Jurkat, Clone E6-1 (cell line): ENCODE measurements around the gene FTCD.
A peak's percentile ranks its signal among the peaks of the same experiment; 100 is the strongest.

Experiments
- DNase-seq: peaks from one replicate; pipeline ENCODE4 v3.0.0-alpha.2; 2011; ENCODE audit warnings: low read depth, low spot score
- H3K4me3 ChIP-seq: 2 replicates; pipeline ENCODE4 v1.5.1; 2011; ENCODE audit warnings: mild to moderate bottlenecking, low read length, control low read depth, moderate library complexity

The FTCD gene

GRCh38 chr21:46100426-46100825 lies 55.0 kb downstream of the FTCD start:
- no peak for DNase-seq

GRCh38 chr21:46100020-46100419 lies 55.4 kb downstream of the FTCD start:
- no peak overlapping the region for H3K4me3 ChIP-seq
- DNase-seq, result no peak

More at GRCh38 chr21:46100426-46100825, 55.0 kb downstream of the FTCD start:
- no peak overlapping the region for H3K4me3 ChIP-seq

GRCh38 chr21:46099476-46099875 lies 55.9 kb downstream of the FTCD start:
- no peak overlapping the region for H3K4me3 ChIP-seq
- no peak for DNase-seq

- no peak for DNase-seq
- H3K4me3 ChIP-seq, result no peak overlapping the region
Observed at GRCh38 chr21:46098303-46099141, 56.9 kb downstream of the FTCD start.

GRCh38 chr21:46097336-46098293 lies 57.8 kb downstream of the FTCD start, which contains the start of gene COL6A2:
TSS of gene COL6A2 (plus strand) at chr21:46098112.
- DNase-seq, result no peak
- no peak within 1 kb of the TSS for H3K4me3 ChIP-seq

GRCh38 chr21:46096596-46097335 lies 58.6 kb downstream of the FTCD start:
- H3K4me3 ChIP-seq, result no peak overlapping the region
- DNase-seq, result no peak

- DNase-seq, result no peak
- no peak overlapping the region for H3K4me3 ChIP-seq
Observed at GRCh38 chr21:46095814-46096595, 59.4 kb downstream of the FTCD start.

GRCh38 chr21:46095083-46095719 lies 60.2 kb downstream of the FTCD start:
- no peak for DNase-seq

GRCh38 chr21:46094401-46095082 lies 60.8 kb downstream of the FTCD start:
- DNase-seq, result no peak

More at GRCh38 chr21:46095083-46095719, 60.2 kb downstream of the FTCD start:
- H3K4me3 ChIP-seq, result no peak overlapping the region

GRCh38 chr21:46093668-46094400 lies 61.5 kb downstream of the FTCD start:
- DNase-seq, result peak; percentile 46
- H3K4me3 ChIP-seq, result no peak overlapping the region

More at GRCh38 chr21:46094401-46095082, 60.8 kb downstream of the FTCD start:
- no peak overlapping the region for H3K4me3 ChIP-seq

GRCh38 chr21:46092811-46093667 lies 62.3 kb downstream of the FTCD start:
- DNase-seq, result no peak

GRCh38 chr21:46092026-46092764 lies 63.2 kb downstream of the FTCD start:
- no peak overlapping the region for H3K4me3 ChIP-seq
- no peak for DNase-seq

More at GRCh38 chr21:46092811-46093667, 62.3 kb downstream of the FTCD start:
- H3K4me3 ChIP-seq, result no peak overlapping the region

GRCh38 chr21:46091631-46092025 lies 63.8 kb downstream of the FTCD start:
- no peak overlapping the region for H3K4me3 ChIP-seq
- DNase-seq, result no peak

- DNase-seq, result no peak
- H3K4me3 ChIP-seq, result no peak overlapping the region
Observed at GRCh38 chr21:46091118-46091517, 64.3 kb downstream of the FTCD start.

GRCh38 chr21:46089285-46089684 lies 66.1 kb downstream of the FTCD start:
- no peak overlapping the region for H3K4me3 ChIP-seq
- no peak for DNase-seq
